ENCODE data around the gene VAV2.

VAV2 gene

GRCh38 chr9:133773889-133774655, 218.1 kb downstream of the VAV2 start:
- Histone ChIP-seq H3K9me3 (ENCODE audit: control insufficient read depth, low read length) (peaks cover 6% of the 10 kb centered on the region), H3K4me1 (ENCODE audit: control insufficient read depth, insufficient read depth, low read length, poor library complexity, severe bottlenecking) (no peaks in the 10 kb centered on the region), H3K36me3 (ENCODE audit: control insufficient read depth, insufficient read depth, low read length) (peaks cover 82% of the 10 kb centered on the region), H3K27ac (ENCODE audit: low read depth, low read length, severe bottlenecking) (no peak overlapping the region), H3K4me3 (ENCODE audit: extremely low read depth, insufficient read depth, low read length, poor library complexity, severe bottlenecking) (no peak overlapping the region)
- 95 to 96% methylated on average over 7 to 9 of the region's 9 CpGs for WGBS, 2 experiments (ENCODE audit: insufficient coverage in 2 of 2)

- Histone ChIP-seq H3K4me1 (ENCODE audit: control insufficient read depth, insufficient read depth, low read length, poor library complexity, severe bottlenecking) (no peaks in the 10 kb centered on the region), H3K9me3 (ENCODE audit: control insufficient read depth, low read length) (peaks cover 16% of the 10 kb centered on the region), H3K27ac (ENCODE audit: low read depth, low read length, severe bottlenecking) (no peak overlapping the region), H3K4me3 (ENCODE audit: extremely low read depth, insufficient read depth, low read length, poor library complexity, severe bottlenecking) (no peak overlapping the region), H3K36me3 (ENCODE audit: control insufficient read depth, insufficient read depth, low read length) (peaks cover 88% of the 10 kb centered on the region)
- 95 to 100% methylated on average over 2 to 5 of the region's 7 CpGs for WGBS, 2 experiments (ENCODE audit: insufficient coverage in 2 of 2)
Measured at GRCh38 chr9:133772581-133772980, 219.5 kb downstream of the VAV2 start.

GRCh38 chr9:133771486-133772482, 220.3 kb downstream of the VAV2 start:
- no peak overlapping the region for H3K27ac ChIP-seq (ENCODE audit: low read depth, low read length, severe bottlenecking)
- no peaks in the 10 kb centered on the region for H3K4me1 ChIP-seq (ENCODE audit: control insufficient read depth, insufficient read depth, low read length, poor library complexity, severe bottlenecking)
- H3K36me3 ChIP-seq (ENCODE audit: control insufficient read depth, insufficient read depth, low read length): peaks cover 88% of the 10 kb centered on the region
- WGBS, 2 experiments (ENCODE audit: insufficient coverage in 2 of 2): 91 to 93% methylated on average over 20 to 22 of the region's 26 CpGs
- H3K9me3 ChIP-seq (ENCODE audit: control insufficient read depth, low read length): peaks cover 22% of the 10 kb centered on the region
- H3K4me3 ChIP-seq (ENCODE audit: extremely low read depth, insufficient read depth, low read length, poor library complexity, severe bottlenecking): no peak overlapping the region

DNA sequence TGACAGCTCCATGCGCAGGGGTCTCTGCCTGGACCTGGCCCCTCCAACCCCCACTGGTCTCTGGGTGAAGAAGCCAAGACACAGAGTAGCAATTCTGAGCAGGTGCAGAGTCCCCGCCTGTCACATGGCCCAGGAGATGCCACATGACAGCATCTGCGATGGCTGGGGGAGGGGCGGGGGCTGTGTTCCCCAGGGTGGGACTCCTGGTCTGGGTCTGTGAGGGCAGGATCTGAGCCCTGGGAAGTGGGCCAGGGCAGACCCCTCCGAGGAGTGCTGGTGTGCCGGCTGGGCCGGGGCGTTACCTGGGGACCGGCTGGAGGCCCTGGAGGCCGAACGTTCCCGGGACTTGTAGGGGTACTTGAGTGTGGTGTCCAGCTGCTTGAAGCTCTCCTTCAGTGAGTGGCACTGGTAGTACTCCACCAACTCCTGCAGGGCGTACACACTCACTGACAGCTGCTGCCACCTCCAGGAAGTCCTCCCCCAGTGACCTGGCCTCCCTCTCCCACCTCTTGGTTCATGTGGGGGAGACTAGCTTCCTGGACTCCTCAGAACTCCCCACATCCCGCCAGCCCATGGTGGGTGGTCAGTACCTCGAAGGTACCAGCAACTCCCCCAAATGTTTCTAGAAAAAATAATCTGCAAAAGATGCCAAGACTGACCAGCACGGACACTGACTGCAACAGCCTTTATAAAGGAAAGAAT, 221.9 kb downstream of the VAV2 start:
- H3K9me3 ChIP-seq (ENCODE audit: control insufficient read depth, low read length): peaks cover 22% of the 10 kb centered on the region
- H3K36me3 ChIP-seq (ENCODE audit: control insufficient read depth, insufficient read depth, low read length): peaks cover 78% of the 10 kb centered on the region
- no peak overlapping the region for H3K27ac ChIP-seq (ENCODE audit: low read depth, low read length, severe bottlenecking)
- no peak overlapping the region for H3K4me3 ChIP-seq (ENCODE audit: extremely low read depth, insufficient read depth, low read length, poor library complexity, severe bottlenecking)
- no peaks in the 10 kb centered on the region for H3K4me1 ChIP-seq (ENCODE audit: control insufficient read depth, insufficient read depth, low read length, poor library complexity, severe bottlenecking)
- WGBS, 2 experiments (ENCODE audit: insufficient coverage in 2 of 2): 98 to 100% methylated on average over 12 of the region's 16 CpGs

DNA sequence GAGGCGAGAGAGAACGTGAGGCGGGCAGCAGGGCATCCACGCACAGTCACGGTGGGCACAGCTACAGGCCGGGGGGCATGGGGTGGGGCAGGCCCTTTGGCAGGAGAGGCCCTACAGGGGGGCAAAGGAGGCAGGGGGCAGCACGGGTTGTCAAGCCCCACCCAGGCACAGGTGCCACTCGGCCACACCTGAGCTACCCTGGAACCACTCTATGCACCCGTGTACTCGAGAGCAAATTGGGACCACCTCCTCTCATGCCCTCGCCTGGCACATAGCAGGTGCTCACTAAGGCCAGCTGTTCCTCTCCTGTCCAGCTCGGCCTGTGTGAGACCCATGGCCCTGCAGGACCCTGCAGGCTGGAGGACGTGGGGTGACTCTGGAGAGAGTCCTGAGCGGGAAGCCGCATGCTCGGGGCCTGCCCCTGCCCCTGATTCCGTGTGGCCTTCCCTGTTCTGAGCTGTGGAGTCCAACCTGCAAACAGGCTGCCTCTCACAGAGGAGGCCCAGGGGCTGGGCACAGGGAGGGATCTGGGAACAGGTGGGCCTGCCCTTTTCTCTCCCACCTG, 222.5 kb downstream of the VAV2 start:
- WGBS, 2 experiments (ENCODE audit: insufficient coverage in 2 of 2): 94 to 96% methylated on average over 13 to 17 of the region's 17 CpGs
- H3K27ac ChIP-seq (ENCODE audit: low read depth, low read length, severe bottlenecking): no peak overlapping the region
- H3K36me3 ChIP-seq (ENCODE audit: control insufficient read depth, insufficient read depth, low read length): peaks cover 74% of the 10 kb centered on the region
- H3K9me3 ChIP-seq (ENCODE audit: control insufficient read depth, low read length): peaks cover 22% of the 10 kb centered on the region
- H3K4me1 ChIP-seq (ENCODE audit: control insufficient read depth, insufficient read depth, low read length, poor library complexity, severe bottlenecking): no peaks in the 10 kb centered on the region
- H3K4me3 ChIP-seq (ENCODE audit: extremely low read depth, insufficient read depth, low read length, poor library complexity, severe bottlenecking): no peak overlapping the region

GRCh38 chr9:133768859-133769510, 223.1 kb downstream of the VAV2 start:
- WGBS, 2 experiments (ENCODE audit: insufficient coverage in 2 of 2): 85 to 93% methylated on average over 7 to 14 of the region's 15 CpGs
- peaks cover 70% of the 10 kb centered on the region for H3K36me3 ChIP-seq (ENCODE audit: control insufficient read depth, insufficient read depth, low read length)

DNA sequence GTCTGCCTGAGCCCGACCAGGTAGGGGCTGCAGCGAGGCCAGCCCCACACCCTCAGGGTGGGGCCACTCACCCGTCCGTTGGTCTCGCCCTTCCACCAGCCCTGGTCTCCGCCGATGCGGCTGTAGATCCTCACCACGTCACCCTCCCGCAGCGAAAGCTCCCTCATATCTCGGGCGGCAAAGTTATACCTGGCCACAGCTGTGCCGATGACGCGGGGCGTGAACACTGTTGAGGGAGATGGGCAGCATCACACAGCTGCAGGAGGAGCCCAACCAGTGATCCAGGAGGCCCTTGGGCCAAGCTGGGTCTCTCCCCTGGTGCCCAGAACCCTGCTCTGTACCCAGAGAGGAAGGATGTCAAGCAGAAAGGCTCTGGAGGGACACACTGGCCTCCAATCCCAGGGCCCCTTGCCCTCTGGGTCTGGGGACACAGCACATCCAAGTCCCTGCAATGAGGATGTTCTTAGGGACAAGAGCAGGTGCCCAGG, 223.7 kb downstream of the VAV2 start:
- H3K36me3 ChIP-seq (ENCODE audit: control insufficient read depth, insufficient read depth, low read length): peaks cover 70% of the 10 kb centered on the region
- peaks cover 15% of the 10 kb centered on the region for H3K9me3 ChIP-seq (ENCODE audit: control insufficient read depth, low read length)
- H3K27ac ChIP-seq (ENCODE audit: low read depth, low read length, severe bottlenecking): no peak overlapping the region
- peaks cover 8% of the 10 kb centered on the region for H3K4me1 ChIP-seq (ENCODE audit: control insufficient read depth, insufficient read depth, low read length, poor library complexity, severe bottlenecking)
- H3K4me3 ChIP-seq (ENCODE audit: extremely low read depth, insufficient read depth, low read length, poor library complexity, severe bottlenecking): no peak overlapping the region
- 97 to 99% methylated on average over 17 of the region's 17 CpGs for WGBS, 2 experiments (ENCODE audit: insufficient coverage in 2 of 2)

More at GRCh38 chr9:133768859-133769510, 223.1 kb downstream of the VAV2 start:
- peaks cover 3% of the 10 kb centered on the region for H3K4me1 ChIP-seq (ENCODE audit: control insufficient read depth, insufficient read depth, low read length, poor library complexity, severe bottlenecking)
- H3K4me3 ChIP-seq (ENCODE audit: extremely low read depth, insufficient read depth, low read length, poor library complexity, severe bottlenecking): no peak overlapping the region
- H3K27ac ChIP-seq (ENCODE audit: low read depth, low read length, severe bottlenecking): no peak overlapping the region
- peaks cover 18% of the 10 kb centered on the region for H3K9me3 ChIP-seq (ENCODE audit: control insufficient read depth, low read length)

DNA sequence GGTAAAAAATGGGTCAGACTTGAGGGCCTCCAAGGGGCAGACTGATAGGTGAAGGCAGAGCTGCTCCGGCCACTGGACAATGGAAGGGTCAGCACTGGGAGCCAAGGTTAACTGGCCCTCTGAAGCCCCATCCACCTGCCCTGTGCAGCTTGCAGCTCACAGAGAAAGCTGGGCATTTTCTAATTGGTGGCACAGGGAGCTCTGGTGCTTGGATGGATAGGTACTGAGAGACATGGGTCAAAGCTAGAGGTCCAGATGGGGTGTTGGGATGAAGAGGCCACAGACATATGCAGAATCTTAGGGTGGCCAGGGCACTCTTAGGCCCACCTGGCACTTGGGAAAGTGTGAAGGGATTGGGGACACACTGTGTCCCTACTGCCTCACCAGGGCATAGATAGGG, 224.5 kb downstream of the VAV2 start:
- 93 to 100% methylated on average over 1 of the region's 1 CpG for WGBS, 2 experiments (ENCODE audit: insufficient coverage in 2 of 2)

GRCh38 chr9:133767008-133767407, 225.1 kb downstream of the VAV2 start:
- H3K4me3 ChIP-seq (ENCODE audit: extremely low read depth, insufficient read depth, low read length, poor library complexity, severe bottlenecking): no peak overlapping the region
- H3K4me1 ChIP-seq (ENCODE audit: control insufficient read depth, insufficient read depth, low read length, poor library complexity, severe bottlenecking): peaks cover 12% of the 10 kb centered on the region
- no peak overlapping the region for H3K27ac ChIP-seq (ENCODE audit: low read depth, low read length, severe bottlenecking)
- WGBS, 2 experiments (ENCODE audit: insufficient coverage in 2 of 2): 100% methylated on average over 1 of the region's 1 CpG; no CpG with 5 or more reads in 1 of the 2 experiments
- peaks cover 15% of the 10 kb centered on the region for H3K9me3 ChIP-seq (ENCODE audit: control insufficient read depth, low read length)
- peaks cover 71% of the 10 kb centered on the region for H3K36me3 ChIP-seq (ENCODE audit: control insufficient read depth, insufficient read depth, low read length)

More for the DNA sequence above, 224.5 kb downstream of the VAV2 start:
- no peak overlapping the region for H3K4me3 ChIP-seq (ENCODE audit: extremely low read depth, insufficient read depth, low read length, poor library complexity, severe bottlenecking)
- H3K9me3 ChIP-seq (ENCODE audit: control insufficient read depth, low read length): peaks cover 15% of the 10 kb centered on the region
- peaks cover 12% of the 10 kb centered on the region for H3K4me1 ChIP-seq (ENCODE audit: control insufficient read depth, insufficient read depth, low read length, poor library complexity, severe bottlenecking)
- peaks cover 74% of the 10 kb centered on the region for H3K36me3 ChIP-seq (ENCODE audit: control insufficient read depth, insufficient read depth, low read length)
- H3K27ac ChIP-seq (ENCODE audit: low read depth, low read length, severe bottlenecking): no peak overlapping the region

Data from mesodermal cell (in vitro differentiated cells).